ENCODE data around the gene IGSF21.

DNA sequence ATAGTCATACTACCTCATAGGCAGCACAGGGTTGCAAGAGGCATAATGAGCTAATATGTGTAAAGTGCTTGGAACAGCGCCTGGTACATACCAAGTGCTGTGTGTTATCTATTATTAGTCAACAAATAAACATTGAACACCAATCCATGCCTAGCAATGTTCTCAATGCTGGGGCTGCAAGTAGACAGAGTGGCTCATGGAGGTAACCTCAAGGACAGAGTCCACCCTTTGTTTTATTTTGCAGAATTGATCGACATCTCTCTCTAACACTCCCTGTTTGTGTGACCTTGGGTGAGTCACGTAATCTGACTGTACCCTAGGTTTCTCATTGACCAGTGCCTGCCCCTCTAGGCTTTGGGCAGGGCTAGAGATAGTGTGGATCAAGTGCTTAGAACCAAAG lies 209.2 kb downstream of the IGSF21 start:
- TF ChIP-seq POLR2A (IDR thresholded peaks at IDR 0.05) (no peak), POLR2AphosphoS5 (IDR thresholded peaks at IDR 0.05; ENCODE audit: insufficient read depth in 1 of 2, low read depth in 1 of 2) (no peak)
- TF ChIP-seq, protein P1, sequence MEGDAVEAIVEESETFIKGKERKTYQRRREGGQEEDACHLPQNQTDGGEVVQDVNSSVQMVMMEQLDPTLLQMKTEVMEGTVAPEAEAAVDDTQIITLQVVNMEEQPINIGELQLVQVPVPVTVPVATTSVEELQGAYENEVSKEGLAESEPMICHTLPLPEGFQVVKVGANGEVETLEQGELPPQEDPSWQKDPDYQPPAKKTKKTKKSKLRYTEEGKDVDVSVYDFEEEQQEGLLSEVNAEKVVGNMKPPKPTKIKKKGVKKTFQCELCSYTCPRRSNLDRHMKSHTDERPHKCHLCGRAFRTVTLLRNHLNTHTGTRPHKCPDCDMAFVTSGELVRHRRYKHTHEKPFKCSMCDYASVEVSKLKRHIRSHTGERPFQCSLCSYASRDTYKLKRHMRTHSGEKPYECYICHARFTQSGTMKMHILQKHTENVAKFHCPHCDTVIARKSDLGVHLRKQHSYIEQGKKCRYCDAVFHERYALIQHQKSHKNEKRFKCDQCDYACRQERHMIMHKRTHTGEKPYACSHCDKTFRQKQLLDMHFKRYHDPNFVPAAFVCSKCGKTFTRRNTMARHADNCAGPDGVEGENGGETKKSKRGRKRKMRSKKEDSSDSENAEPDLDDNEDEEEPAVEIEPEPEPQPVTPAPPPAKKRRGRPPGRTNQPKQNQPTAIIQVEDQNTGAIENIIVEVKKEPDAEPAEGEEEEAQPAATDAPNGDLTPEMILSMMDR (IDR thresholded peaks at IDR 0.05): no peak

All from vagina (tissue), 2 donors.